HG02678 (cell line): ENCODE results near the gene KIF4B.
"Not testable (repeated sequence)": the region's sequence is repeated elsewhere in the genome, so short reads cannot be mapped to it uniquely, and the experiment has no call there.

Source experiments
- ATAC-seq: cut with Tn5 transposase; IDR thresholded peaks from one replicate; pipeline ENCODE4 v1.9.1; 2021; ENCODE audit warnings: mild to moderate bottlenecking, moderate library complexity; ENCODE audit not compliant: unreplicated experiment

Gene KIF4B

DNA sequence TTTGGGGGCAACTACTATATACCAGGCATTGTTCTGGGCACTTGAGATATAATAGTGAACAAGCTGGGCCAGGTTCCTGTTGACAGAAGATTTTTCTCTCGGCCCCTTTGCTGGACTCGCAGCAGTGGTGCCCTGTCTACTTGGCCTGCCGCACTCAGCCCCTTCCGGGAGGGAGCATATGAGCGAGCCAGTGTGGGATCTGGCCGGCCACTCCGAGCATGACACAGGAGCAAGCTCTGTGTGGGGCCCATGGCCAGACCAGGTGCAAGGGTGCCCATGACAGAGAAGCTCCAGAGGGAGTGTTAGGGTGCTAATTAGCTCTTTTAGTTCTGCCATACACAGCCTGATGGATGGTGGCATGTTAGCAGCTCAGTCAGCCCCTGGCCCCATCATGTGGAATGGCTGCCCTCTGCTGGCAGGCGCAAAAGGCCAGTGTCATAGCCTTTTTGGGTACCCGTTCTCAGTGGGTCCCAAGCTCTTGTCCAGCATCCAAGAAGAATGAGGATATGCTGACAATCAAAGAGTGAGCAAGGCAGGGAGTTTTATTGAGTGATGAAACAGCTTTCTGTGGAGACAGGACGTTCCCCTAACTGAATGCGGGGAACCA is 9.3 kb upstream of the KIF4B start:
- no peak for ATAC-seq

DNA sequence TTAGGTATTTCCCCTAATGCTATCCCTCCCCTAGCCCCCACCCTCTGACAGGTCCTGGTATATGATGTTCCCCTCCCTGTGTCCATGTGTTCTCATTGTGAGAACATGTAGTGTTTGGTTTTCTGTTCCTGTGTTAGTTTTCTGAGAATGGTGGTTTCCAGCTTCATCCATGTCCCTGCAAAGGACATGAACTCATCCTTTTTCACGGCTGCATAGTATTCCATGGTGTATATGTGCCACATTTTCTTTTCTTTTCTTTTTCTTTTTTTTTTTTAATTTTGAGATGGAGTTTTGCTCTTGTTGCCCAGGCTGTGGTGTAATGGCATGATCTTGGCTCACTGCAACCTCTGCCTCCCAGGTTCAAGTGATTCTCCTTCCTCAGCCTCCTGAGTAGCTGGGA is 7.3 kb upstream of the KIF4B start:
- not testable (repeated sequence) for ATAC-seq

DNA sequence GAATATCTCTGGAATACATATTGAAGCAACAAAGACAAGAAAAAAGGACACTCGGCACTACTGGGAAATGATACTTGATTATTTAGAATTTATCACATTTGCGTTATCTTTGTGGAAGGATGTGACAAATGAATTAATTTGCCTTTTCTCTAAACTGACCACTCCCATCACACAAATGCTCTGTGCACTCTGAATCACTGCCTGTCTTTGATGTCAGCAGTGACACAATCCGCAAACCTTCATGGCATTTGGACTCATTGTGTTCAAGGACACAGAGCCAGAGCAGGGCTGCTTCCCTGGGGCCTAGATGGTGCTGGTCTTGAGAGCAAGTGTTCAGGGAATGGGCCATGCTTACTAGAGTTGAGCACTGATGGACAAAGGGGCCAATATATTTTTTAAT is 4.9 kb upstream of the KIF4B start:
- no peak for ATAC-seq

DNA sequence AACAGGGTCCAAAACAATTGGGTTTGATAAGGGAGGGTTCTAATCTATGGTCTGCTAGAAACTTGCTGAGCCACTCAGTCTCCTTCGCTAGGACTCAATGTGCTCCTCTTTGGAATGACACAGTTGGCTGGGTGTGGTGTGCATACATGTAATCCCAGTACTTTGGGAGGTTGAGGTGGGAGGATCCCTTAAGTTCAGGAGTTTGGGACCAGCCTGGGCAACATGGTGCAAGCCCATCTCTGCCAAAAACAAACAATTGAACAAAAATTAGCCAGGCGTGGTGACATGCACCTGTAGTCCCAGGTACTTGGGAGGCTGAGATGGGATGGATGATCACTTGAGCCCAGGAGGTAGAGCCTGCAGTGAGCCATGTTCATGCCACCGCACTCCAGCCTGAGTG is 2.7 kb upstream of the KIF4B start:
- ATAC-seq: no peak

DNA sequence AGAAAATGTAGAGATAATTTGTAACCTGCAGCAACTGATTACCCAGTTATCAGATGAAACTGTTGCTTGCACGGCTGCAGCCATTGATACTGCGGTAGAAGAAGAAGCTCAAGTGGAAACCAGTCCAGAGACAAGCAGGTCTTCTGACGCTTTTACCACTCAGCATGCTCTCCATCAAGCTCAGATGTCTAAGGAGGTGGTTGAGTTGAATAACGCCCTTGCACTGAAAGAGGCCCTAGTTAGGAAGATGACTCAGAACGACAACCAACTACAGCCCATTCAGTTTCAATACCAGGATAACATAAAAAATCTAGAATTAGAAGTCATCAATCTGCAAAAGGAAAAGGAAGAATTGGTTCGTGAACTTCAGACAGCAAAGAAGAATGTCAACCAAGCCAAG is 1.7 kb downstream of the KIF4B start:
- ATAC-seq: no peak

DNA sequence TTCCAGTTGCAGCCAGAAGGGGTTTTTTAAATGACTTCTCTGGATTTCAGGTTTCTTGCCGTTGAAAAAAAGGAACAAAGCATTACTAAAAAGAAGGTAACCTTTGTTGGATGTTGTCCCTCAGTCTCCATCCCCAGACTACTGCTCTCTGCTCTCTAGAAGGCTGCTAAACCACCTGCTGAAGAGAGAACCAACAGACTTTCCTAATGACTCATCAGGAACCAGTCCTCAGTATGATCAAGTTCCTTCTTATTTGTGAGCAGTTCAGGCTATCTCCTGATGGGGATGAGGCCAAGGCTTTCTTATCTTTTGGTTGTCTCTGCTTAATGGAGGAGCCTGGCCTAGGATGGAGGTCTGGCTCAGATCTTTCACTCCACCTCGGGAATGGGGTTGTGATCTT is 4.1 kb downstream of the KIF4B start:
- peak; percentile 92 for ATAC-seq

DNA sequence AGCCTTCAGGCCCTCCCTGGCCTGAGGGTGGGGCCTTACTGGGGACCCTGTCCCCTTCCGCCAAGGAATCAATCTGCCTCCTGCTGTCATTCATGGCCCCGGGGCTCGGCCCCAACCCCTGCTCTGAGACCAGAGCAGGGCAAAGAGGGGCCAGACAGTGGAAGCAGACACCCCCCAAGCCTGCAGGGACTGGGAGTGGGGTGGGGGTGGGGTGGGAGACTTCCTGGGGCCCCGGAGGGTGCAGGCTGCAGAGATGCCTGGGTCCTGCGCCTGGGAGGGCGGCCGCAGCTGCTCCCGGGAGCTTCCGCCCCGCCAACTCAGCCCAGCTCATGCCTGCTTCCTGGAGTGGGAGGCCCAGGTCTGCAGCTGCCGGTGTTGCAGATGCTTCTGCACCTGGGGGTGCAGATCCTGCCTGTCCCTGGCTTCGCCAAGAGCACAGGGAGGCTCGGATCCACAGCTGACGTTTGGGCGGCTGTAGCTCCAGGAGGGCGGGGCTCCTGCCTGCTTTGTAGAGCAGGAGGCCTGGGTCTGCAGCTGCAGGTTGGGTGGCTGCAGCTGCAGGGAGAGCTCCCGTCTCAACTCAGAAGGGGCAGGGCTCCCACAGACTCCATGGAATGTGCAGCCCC is 6.2 kb downstream of the KIF4B start:
- ATAC-seq: no peak

DNA sequence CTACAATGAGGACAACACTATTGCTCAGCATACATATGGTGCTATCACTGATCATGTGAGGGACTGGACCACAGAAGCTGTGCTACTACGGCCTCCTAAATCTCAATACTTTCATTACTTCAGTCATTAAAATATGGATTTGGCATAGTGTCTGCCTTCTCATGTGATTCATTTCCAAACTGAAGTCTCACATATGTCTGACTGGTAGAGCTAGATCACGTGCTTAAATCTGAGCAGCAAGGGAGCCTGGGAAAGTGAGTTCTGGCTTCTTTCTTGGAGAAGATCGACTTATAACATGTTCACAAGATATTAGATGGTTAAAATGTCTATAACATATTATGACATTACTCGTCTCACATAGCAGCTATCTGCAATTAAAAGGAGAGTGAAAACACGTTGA is 8.3 kb downstream of the KIF4B start:
- no peak for ATAC-seq

DNA sequence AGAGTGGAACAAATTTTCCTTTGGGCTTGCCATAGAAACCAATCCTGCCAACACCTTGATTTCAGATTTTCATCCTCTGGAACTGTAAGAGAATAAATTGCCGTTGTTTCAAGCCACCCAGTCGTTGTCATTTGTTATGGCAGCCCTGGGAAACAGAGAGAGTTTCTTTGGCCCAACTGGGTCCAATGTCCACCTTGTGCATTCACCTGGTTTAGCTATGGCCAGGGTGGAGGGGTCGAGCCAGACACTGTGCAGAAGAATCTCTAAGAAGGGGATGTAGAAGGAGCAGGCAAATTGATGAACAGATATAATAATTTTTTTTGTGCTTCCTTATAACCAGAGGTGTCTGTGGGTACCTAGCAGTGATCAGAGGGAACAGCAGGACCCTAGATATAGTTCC is 9.8 kb downstream of the KIF4B start:
- ATAC-seq: no peak

DNA sequence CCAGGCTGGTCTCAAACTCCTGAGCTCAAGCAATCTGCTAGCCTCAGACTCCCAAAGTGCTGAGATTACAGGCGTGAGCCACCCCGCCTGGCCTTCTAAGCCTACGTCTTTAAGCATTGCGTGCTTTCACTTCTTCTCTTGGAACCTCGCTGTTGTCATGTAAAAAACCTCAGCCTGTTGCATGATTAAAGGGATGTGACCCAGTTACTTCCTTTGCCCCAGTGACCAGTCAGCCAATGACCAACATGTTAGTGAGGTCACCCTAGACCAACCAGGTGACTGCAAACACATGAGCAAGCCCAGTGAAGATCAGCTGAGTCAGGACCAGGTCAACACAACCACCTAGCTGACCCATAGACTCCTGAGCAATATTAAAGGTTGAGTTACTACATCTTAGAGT is 10.5 kb downstream of the KIF4B start:
- no peak for ATAC-seq

DNA sequence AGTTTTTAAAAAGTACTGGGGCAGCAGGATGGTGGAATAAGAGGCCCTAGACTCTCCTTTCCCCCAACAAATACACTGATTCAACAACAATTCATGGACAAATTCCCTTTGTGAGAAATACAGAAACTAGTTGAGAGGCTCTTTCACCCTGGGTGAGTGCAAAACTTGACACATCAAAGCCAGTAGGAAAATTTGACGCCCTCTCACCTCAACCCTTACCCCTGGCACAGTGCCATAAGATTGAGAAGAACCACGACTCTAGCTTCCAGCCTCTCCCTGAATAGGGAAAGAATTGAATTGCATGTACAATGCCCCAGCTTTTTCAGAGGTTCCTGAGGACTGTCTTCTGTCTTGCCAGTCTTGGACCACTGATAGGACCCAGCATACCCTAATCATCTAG is 12.3 kb downstream of the KIF4B start:
- ATAC-seq: no peak

DNA sequence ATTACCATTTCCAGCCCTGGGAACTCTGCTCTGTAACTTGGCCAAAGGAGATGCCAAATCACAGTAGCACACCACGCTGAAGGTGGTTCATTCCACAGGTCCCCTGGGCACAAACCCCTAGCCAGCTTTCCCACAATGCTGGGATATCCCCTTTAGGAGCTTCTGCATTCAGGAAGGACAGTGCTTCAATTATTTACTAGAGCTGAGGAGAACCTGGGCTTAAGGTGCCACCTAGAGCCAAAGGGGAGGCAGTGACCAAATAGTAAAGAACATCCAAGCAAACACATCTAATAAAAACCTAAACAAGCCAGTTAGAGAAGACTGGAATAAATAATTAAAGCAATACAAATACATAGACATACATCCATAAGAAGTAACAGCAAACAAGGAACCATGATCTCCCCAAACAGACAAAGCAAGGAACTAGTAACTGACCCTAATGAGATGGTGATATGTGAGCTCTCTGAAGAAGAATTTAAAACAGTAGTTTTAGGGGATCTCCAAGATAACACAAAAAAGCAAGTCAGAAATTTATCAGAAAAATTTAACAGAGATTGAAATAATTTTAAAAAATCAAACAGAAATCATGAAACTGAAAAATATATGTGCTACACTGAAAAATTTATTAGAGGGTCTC is 14.6 kb downstream of the KIF4B start:
- ATAC-seq: no peak

DNA sequence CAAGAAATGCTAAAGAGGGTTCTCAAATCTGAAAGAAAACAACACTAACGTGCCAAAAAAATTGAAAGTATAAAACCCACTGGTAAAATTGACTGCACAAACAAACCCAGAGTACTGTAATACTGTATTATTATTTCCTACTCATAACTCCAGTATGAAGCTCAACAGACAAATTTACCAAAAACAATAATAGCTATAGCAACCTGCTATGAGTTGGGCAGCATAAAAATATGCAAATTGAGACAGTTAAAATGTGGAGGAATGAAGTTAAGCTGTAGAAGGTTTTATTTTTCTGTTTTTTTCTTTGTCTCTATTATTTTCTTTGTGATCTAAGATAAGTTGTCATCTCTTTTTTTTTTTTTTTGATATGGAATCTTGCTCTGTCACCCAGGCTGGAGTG is 15.7 kb downstream of the KIF4B start:
- no peak for ATAC-seq

DNA sequence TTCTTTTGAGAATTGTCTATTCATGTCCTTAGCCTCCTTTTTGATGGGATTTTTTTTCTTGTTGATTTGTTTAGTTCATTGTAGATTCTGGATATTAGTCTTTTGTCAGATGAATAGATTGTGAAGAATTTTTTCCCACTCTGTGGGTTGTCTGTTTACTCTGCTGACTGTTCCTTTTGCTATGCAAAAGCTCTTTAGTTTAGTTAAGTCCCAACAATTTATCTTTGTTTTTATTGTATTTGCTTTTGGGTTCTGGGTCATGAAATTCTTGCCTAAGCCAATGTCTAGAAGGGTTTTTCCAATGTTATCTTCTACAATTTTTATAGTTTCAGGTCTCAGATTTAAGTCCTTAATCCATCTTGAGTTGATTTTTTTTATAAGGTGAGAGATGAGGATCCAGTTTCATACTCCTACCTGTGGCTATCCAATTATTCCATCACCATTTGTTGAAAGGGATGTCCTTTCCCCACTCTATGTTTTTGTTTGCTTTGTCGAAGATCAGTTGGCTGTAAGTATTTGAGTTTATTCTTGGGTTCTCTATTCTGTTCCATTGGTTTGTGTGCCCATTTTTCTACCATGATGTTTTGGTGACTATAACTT is 20.7 kb downstream of the KIF4B start:
- ATAC-seq: not testable (repeated sequence)

DNA sequence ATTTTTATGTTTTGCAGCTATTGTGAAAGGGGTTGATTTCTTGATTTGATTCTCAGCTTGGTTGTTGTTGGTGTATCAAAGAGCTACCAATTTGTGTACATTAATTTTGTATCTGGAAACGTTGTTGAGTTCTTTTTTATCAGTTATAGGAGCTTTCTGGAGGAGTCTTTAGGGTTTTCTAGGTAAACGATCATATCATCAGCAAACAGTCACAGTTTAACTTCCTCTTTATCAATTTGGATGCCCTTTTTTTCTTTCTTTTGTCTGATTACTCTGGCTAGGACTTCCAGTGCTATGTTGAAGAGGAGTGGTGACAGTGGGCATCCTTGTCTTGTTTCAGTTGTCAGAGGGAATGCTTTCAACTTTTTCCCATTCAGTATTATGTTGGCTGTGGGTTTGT is 21.5 kb downstream of the KIF4B start:
- ATAC-seq: not testable (repeated sequence)

DNA sequence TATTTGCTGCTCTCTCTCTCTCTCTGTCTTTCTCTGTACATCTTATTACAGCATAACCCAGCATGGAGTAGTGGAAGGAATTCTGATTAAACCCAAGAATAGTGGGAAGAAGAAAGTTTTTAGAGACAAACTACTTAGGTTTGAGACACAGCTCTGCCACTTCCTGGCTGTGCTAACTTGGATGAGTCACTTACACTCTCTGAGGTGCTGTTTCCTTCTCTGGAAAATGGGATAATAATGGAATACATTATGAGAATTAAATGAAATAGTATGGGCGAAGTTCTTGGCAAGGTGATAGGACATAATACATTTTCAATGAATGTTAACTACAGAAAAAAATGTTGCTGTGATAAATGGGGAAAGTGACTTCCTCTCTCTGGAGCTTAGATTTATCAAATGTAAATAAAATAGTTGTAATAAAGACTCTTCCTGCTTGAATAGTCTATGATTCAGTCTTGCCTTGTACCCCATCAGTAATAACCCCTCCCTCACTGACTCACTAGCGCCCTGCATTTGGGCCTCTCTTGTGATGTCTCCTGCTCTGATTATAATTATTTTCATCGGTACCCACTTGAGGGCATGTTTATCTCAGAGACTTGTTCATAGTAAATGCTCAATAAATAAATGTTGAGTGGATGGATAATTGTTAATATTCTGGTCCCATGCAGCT is 27.6 kb downstream of the KIF4B start:
- ATAC-seq: no peak

DNA sequence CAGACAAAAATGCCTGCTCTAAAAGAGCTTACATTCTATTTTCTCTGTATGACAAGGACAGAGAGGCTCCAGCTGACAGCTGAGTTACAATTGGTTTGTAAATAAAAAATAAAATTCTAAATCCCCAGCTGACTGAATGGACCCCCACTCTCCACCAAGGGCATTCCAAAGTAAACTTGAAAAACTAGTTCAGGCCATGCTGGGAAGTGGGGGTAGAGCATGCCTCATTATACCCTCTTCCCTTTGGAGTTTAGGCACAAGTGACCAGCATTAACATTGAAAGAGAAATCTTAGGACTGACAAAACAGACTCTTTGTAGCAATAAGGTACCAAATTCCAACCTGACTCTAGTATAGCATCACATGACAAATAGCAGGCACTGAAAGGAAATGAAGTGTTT is 31.0 kb downstream of the KIF4B start:
- ATAC-seq: no peak

DNA sequence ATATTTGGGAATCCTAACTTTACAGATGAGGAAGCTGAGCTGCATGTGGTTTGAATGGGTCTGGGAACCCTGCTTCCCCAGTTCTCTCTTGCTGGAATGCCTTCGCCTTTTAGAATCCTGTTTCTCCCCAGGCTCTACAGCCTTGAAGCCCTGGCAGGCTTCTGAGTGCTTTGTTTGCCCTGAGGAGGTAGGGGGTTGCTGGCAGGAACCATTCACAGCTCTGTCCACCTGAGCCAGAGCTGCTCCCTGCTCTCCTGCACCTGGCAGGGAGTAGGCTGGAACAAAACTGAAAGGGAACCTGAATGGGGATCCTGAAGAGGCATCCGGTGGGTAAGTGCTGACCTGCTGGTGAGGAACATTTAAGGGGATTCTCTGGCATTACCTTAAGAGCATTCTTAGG is 33.0 kb downstream of the KIF4B start:
- no peak for ATAC-seq

DNA sequence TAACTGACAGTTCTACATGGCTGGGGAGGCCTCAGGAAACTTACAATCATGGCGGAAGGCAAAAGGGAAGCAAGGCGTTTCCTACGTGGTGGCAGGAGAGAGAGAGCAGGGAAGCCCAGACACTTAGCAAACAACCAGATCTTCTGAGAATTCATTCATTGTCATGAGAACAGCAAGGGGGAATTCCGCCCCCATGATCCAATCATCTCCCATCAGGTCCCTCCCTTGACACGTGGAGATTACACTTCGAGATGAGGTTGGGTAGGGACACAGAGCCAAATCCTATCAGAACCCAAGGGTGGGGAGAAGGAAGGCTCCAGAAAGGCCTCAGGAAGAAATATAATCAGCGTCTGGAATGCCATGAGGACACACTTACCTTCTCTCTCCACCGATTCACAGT is 34.3 kb downstream of the KIF4B start:
- ATAC-seq: no peak

DNA sequence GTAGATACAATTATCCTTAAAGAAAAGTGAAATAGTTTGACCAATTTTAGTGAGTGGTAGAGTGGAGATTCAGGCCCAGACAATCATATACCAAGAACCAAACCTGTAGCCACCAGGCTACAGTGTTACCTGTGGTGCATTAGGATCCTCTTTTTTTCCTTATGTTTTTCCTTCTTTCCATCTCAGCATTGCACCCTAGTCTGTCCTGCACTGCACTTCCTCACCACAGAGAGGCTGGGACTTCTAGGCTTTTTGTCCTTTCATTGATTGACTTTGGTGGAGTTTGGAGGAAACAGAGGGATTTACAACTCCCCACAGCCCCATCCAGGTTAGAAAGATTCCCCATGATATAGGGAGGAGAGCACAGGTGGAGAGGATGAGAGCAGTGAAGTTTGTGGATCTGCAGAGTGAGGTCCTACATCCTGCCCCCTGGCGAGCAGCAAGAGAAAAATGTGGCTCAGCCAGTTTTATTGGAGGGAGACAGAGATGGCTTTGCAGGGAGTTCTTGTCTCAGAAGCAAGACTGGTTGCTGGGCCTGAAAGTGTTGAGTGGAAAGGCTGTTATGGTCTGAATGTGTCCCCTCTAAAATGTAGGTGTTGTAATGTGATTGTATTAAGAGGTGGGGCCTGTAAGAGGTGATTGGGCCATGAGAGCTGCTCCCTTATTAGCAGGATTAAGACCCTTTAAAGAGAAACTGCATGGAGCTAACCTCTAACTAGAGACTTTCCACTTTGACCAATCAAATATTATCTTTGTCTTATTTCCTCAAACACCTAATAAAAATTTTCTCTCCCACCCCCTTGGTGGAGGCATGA is 36.2 kb downstream of the KIF4B start:
- no peak for ATAC-seq
